ENCODE data around the gene PADI1.

- no peak for TF ChIP-seq CTCF (IDR thresholded peaks at IDR 0.05; ENCODE audit: low read depth, low read length)
- TF ChIP-seq EZH2phosphoT487 (IDR thresholded peaks at IDR 0.05; ENCODE audit: low read depth), result no peak
Measured at GRCh38 chr1:17260738-17261137, 55.8 kb downstream of the PADI1 start.
